SK-N-SH (cell line): ENCODE results near the gene DDX31.

Experiments
- CTCF ChIP-seq: fragments of 200-600 bp; sonication (generic); IDR thresholded peaks from 2 replicates; pipeline ENCODE4 v1.6.1; 2017; ENCODE audit warnings: antibody characterized with exemption, mild to moderate bottlenecking, moderate library complexity
- ELF1 ChIP-seq: IDR thresholded peaks from 2 replicates; pipeline ENCODE4 v1.4.0; 2012
- GABPA ChIP-seq: IDR thresholded peaks from 2 replicates; pipeline ENCODE4 v1.4.0; 2012; ENCODE audit warnings: low read depth, mild to moderate bottlenecking
- IRF3 ChIP-seq: fragments of 150-350 bp; IDR thresholded peaks from 2 replicates; pipeline ENCODE4 v1.6.1; 2016; ENCODE audit warnings: mild to moderate bottlenecking, low read depth, low read length
- MAX ChIP-seq: IDR thresholded peaks from 2 replicates; pipeline ENCODE4 v1.4.0; 2012; ENCODE audit warnings: low read depth
- PBX3 ChIP-seq: IDR thresholded peaks from 2 replicates; pipeline ENCODE4; 2012
- POLR2AphosphoS5 ChIP-seq: IDR thresholded peaks from 2 replicates; pipeline ENCODE4 v1.6.1; 2012; ENCODE audit warnings: low read depth, low read length
- RFX5 ChIP-seq: IDR thresholded peaks from 2 replicates; pipeline ENCODE4 v1.6.1; 2012; ENCODE audit warnings: mild to moderate bottlenecking, improper control_type of control experiment, low read length
- TAF1 ChIP-seq: IDR thresholded peaks from 2 replicates; pipeline ENCODE4 v1.6.1; 2012; ENCODE audit warnings: low read depth, mild to moderate bottlenecking, low read length, moderate library complexity, borderline replicate concordance

- no peak for TF ChIP-seq MAX
- TF ChIP-seq TAF1, result no peak
- no peak for TF ChIP-seq CTCF
- no peak for TF ChIP-seq PBX3
- no peak for TF ChIP-seq IRF3
- TF ChIP-seq RFX5, result no peak
- TF ChIP-seq GABPA, result no peak
- TF ChIP-seq ELF1, result no peak
- TF ChIP-seq POLR2AphosphoS5, result no peak
Measured at GRCh38 chr9:132679946-132680625, 10.3 kb upstream of the DDX31 start.
